A549 (cell line): ENCODE measurements around the gene PARD3B. TPM values are rescaled to one million over a fixed set of nuclear protein-coding genes. Genes with fewer than 3 reads are reported as not detected.

Experiments used
- ATAC-seq, 2 experiments: fragments of 200-7000 bp in 1 of 2; fragments of >200 bp in 1 of 2; cut with Nextera tagmentation in 1 of 2; cut with Tn5 transposase in 1 of 2; 3 replicates each; pipeline versions ENCODE4 v1.8.0 to v1.9.1; 2018 to 2020; ENCODE audit warnings: mild to moderate bottlenecking in 1 of 2, moderate library complexity in 1 of 2
- CTCF ChIA-PET: fragments of 300-600 bp; sonication (Branson Sonifier 250); formaldehyde crosslinking; extraction: SDS; loops from one replicate; lab custom pipeline; 2021; ENCODE audit warnings: antibody characterized with exemption, inconsistent platforms; lab: Yijun Ruan, JAX
- POLR2A ChIA-PET: fragments of 350-600 bp; formaldehyde crosslinking; extraction: SDS; loops from one replicate; lab custom pipeline; 2021; ENCODE audit warnings: antibody characterized with exemption, inconsistent platforms; lab: Yijun Ruan, JAX
- DNase-seq, 2 experiments: peaks; one replicate each; pipeline versions ENCODE4 v3.0.0 to v3.0.0-alpha.2; 2011 to 2016; ENCODE audit warnings: low read depth in 1 of 2, low spot score in 1 of 2
- FAIRE-seq: peaks from 2 replicates; lab custom pipeline; 2011; peaks lifted over from hg19 to GRCh38; lab: Jason Lieb, UNC
- H3K27ac ChIP-seq, 2 experiments: fragments of >200 bp; sonication (Bioruptor Twin); formaldehyde crosslinking; 3 replicates each; pipeline ENCODE4 v1.5.1; 2016 to 2017
- H3K4me1 ChIP-seq: fragments of >200 bp; sonication (Bioruptor Twin); formaldehyde crosslinking; 3 replicates; pipeline ENCODE4 v1.6.1; 2016
- H3K4me2 ChIP-seq: fragments of >200 bp; sonication (Bioruptor Twin); formaldehyde crosslinking; 3 replicates; pipeline ENCODE4 v1.6.1; 2016
- H3K4me3 ChIP-seq: fragments of >200 bp; sonication (Bioruptor Twin); formaldehyde crosslinking; 3 replicates; pipeline ENCODE4 v1.5.1; 2016
- H3K9me3 ChIP-seq: fragments of >200 bp; sonication (Bioruptor Twin); formaldehyde crosslinking; 3 replicates; pipeline ENCODE4 v1.6.1; 2016
- BCL3 ChIP-seq: fragments of >200 bp; sonication (Bioruptor Twin); formaldehyde crosslinking; IDR thresholded peaks from 3 replicates; pipeline ENCODE4 v1.6.1; 2016
- BHLHE40 ChIP-seq: IDR thresholded peaks from 2 replicates; pipeline ENCODE4 v1.6.1; 2012; ENCODE audit warnings: low read depth, low read length, inconsistent platforms
- CHD4 ChIP-seq: fragments of 200-600 bp; sonication (generic); IDR thresholded peaks from 2 replicates; pipeline ENCODE4 v1.6.1; 2016; ENCODE audit warnings: antibody characterized with exemption, mild to moderate bottlenecking, borderline replicate concordance
- EHMT2 ChIP-seq: fragments of 200-600 bp; sonication (generic); IDR thresholded peaks from 2 replicates; pipeline ENCODE4 v1.6.1; 2016; ENCODE audit warnings: antibody characterized with exemption, low read depth, mild to moderate bottlenecking, moderate library complexity
- ESRRA ChIP-seq: fragments of 150-350 bp; IDR thresholded peaks from 2 replicates; pipeline ENCODE4 v1.6.1; 2014; ENCODE audit warnings: mild to moderate bottlenecking, low read length, borderline replicate concordance
- FOSB ChIP-seq: fragments of 250-450 bp; sonication (Bioruptor Pico); IDR thresholded peaks from 2 replicates; pipeline ENCODE4 v1.5.0; 2020; ENCODE audit warnings: mild to moderate bottlenecking, moderate library complexity
- FOXS1 ChIP-seq: fragments of 250-450 bp; sonication (Bioruptor Pico); IDR thresholded peaks from 2 replicates; pipeline ENCODE4 v1.5.0; 2020; ENCODE audit warnings: mild to moderate bottlenecking, moderate library complexity
- GATA3 ChIP-seq: IDR thresholded peaks from 2 replicates; pipeline ENCODE4 v1.6.1; 2012; ENCODE audit warnings: borderline replicate concordance
- HMGXB4 ChIP-seq: fragments of 250-450 bp; sonication (Bioruptor Pico); IDR thresholded peaks from 2 replicates; pipeline ENCODE4 v1.5.0; 2021; ENCODE audit warnings: mild to moderate bottlenecking, moderate library complexity, borderline replicate concordance
- HOXA7 ChIP-seq: fragments of 250-450 bp; sonication (Bioruptor Pico); IDR thresholded peaks from 2 replicates; pipeline ENCODE4 v1.5.0; 2020; ENCODE audit warnings: mild to moderate bottlenecking, moderate library complexity
- MAFK ChIP-seq: fragments of 450-650 bp; IDR thresholded peaks from 2 replicates; pipeline ENCODE4 v1.6.1; 2014; ENCODE audit not compliant: partially characterized antibody
- POLR2AphosphoS2 ChIP-seq: conservative IDR thresholded peaks from 2 replicates; pipeline ENCODE4 v1.6.1; 2012; ENCODE audit warnings: low read length, improper control_type of control experiment, inconsistent platforms
- RAD21 ChIP-seq, 2 experiments: fragments of >200 bp in 1 of 2; sonication (Bioruptor Twin) in 1 of 2; formaldehyde crosslinking in 1 of 2; IDR thresholded peaks in 1 of 2; conservative IDR thresholded peaks in 1 of 2; 2 replicates in 1 of 2; 3 replicates in 1 of 2; pipeline ENCODE4 v1.6.1; 2012 to 2018; ENCODE audit warnings: inconsistent platforms in 1 of 2
- RNF2 ChIP-seq: fragments of 200-600 bp; sonication (generic); IDR thresholded peaks from 2 replicates; pipeline ENCODE4 v1.6.1; 2016; ENCODE audit warnings: low read depth, mild to moderate bottlenecking, antibody characterized with exemption, moderate library complexity, borderline replicate concordance
- TP53 ChIP-seq: fragments of 250-450 bp; sonication (Bioruptor Pico); IDR thresholded peaks from 2 replicates; pipeline ENCODE4 v1.5.0; 2021; ENCODE audit warnings: mild to moderate bottlenecking, moderate library complexity
- ZFP36 ChIP-seq: fragments of 450-650 bp; IDR thresholded peaks from 2 replicates; pipeline ENCODE4 v1.6.1; 2014; ENCODE audit warnings: borderline replicate concordance; ENCODE audit not compliant: partially characterized antibody
- ZNF302 ChIP-seq: fragments of 250-450 bp; sonication (Bioruptor Pico); IDR thresholded peaks from 2 replicates; pipeline ENCODE4 v1.9.0; 2021; ENCODE audit warnings: inconsistent platforms, mild to moderate bottlenecking, moderate library complexity
- WGBS: methylation state at CpG from one replicate; pipeline ENCODE4 v1.1.6; 2017; ENCODE audit errors: missing lambda C conversion rate; 5-methylcytosine and 5-hydroxymethylcytosine counted together
- polyA plus RNA-seq, 4 experiments: library from polyadenylated mRNA; depleted of rRNA in 3 of 4; stranded (reverse); fragments of >200 nt; fragmentation: RNase III in 1 of 4; extraction: RNeasy Plus Mini Kit Qiagen cat#74134 plus additional on column Dnase treatment in 1 of 4; gene quantifications; 2 replicates in 3 of 4; 3 replicates in 1 of 4; pipeline ENCODE4 v1.2.3, GENCODE V29; 2011 to 2017

PARD3B gene
- polyA plus RNA-seq, 2 of the 4 experiments (the other 2 are of a cell fraction), result 1.2 to 2.4 TPM

DNA sequence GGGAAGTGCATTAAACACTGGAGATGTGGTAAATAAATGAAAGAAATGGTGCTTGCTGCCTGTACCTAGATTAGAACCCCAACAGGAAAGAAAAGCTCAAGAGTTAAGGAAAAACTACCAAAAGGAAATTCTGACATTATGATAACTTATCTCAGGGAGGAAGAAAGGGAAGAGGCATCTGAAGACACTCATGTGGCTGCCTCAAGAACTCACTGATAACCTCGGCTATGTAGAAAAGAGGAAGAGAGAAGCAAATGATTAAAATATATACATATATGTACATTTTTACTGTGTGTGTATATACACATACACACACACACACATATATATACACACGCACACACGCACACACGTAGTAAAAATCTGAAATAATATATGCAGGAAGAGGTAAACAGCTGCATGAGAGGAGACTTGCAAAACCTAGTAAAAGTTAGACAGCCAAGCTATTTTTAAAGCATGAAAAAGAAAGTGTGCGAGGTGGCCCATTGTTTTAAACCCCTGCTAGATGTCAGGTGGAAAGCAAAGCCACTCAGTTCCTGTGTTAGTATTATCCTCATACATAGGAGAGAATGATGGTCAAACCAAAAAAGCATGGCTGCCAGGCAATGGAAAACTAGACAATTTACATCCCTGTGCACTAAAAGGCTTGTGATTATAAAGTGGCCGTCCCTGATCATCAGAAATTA, 654.0 kb downstream of the PARD3B start:
- no peak overlapping the region for H3K27ac ChIP-seq
- no peak for DNase-seq
- ATAC-seq, result no peak
- CTCF ChIA-PET, result no interaction called here
- H3K4me3 ChIP-seq, result no peak overlapping the region
- no peaks in the 10 kb centered on the region for H3K4me1 ChIP-seq
- TF ChIP-seq FOXS1 (CRISPR knock-in tag) (no peak), POLR2AphosphoS2 (no peak), ZFP36 (no peak), RAD21 (conservative IDR thresholded peaks at IDR 0.05 in 1 of 2, IDR thresholded peaks at IDR 0.05 in 1 of 2) (no peak), ZNF302 (CRISPR knock-in tag) (no peak)
- TF ChIP-seq, all 56 proteins: peak for 0
- POLR2A ChIA-PET, result no interaction called here
- 86% methylated on average over 6 of the region's 6 CpGs for WGBS
- FAIRE-seq, result no peak
- Histone ChIP-seq H3K4me2 (no peak overlapping the region), H3K9me3 (no peaks in the 10 kb centered on the region)

DNA sequence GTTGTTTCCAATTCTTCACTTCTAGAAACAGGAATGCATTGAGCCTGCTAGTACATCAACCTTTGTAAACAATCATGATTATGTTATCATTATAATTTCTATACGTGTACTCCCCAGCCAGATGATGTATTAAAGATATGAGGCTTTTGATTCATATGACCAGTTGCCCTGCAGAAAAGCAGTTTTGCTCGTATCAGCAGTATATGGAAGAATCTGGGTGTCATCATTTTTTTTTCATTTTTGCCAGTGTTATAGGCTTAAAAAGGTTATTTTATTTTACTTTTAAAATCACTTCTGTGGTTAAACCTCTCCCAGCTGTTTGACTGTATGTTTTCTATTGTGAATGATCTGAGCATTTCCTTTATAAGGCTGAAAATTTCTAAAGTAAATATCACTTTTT, 665.2 kb downstream of the PARD3B start:
- ATAC-seq, result no peak
- CTCF ChIA-PET, result interaction anchor here (0.8 kb wide), 1 partner anchor 9 kb away, joined by 3 read pairs; no protein-coding TSS in a partner anchor
- no peaks in the 10 kb centered on the region for H3K4me1 ChIP-seq
- TF ChIP-seq MAFK (peak; percentile 32), RNF2 (no peak), CHD4 (no peak), ZFP36 (no peak)
- TF ChIP-seq, all 56 proteins: peak for 1
- FAIRE-seq (no peak), DNase-seq (no peak)
- H3K9me3 ChIP-seq, result no peaks in the 10 kb centered on the region
- H3K27ac ChIP-seq, result no peak overlapping the region
- H3K4me2 ChIP-seq, result no peak overlapping the region
- H3K4me3 ChIP-seq, result no peak overlapping the region
- POLR2A ChIA-PET, result no interaction called here
- 30% methylated on average over 2 of the region's 2 CpGs for WGBS

GRCh38 chr2:205212357-205212756, 667.1 kb downstream of the PARD3B start:
- ChIA-PET CTCF (no interaction called here), POLR2A (no interaction called here)
- Histone ChIP-seq H3K4me1 (no peaks in the 10 kb centered on the region), H3K4me3 (no peak overlapping the region), H3K4me2 (no peak overlapping the region), H3K27ac (no peak overlapping the region), H3K9me3 (no peaks in the 10 kb centered on the region)
- no peak for TF ChIP-seq ESRRA
- no peak for TF ChIP-seq EHMT2
- no peak for TF ChIP-seq TP53 (CRISPR knock-in tag)
- no peak for TF ChIP-seq HOXA7
- no peak for TF ChIP-seq FOSB (CRISPR knock-in tag)
- TF ChIP-seq RNF2, result no peak
- no peak for TF ChIP-seq GATA3
- TF ChIP-seq BCL3, result no peak
- TF ChIP-seq BHLHE40, result no peak
- no peak for TF ChIP-seq HMGXB4 (CRISPR knock-in tag)
- DNase-seq (no peak), ATAC-seq (no peak), FAIRE-seq (no peak)
- WGBS, result 30% methylated on average over 2 of the region's 2 CpGs
